ENCODE results near the gene GATA5.
A peak's percentile ranks its signal among the peaks of the same experiment; 100 is the strongest.
"Not testable (repeated sequence)": the region's sequence is repeated elsewhere in the genome, so short reads cannot be mapped to it uniquely, and the experiment has no call there.

The GATA5 gene

GRCh38 chr20:62504323-62504722 lies 28.5 kb upstream of the GATA5 start:
- no peak for DNase-seq (ENCODE audit: low read depth)

- no peak for DNase-seq (ENCODE audit: low read depth)
Observed at GRCh38 chr20:62503401-62504178, 27.8 kb upstream of the GATA5 start.

GRCh38 chr20:62502496-62503095 lies 26.8 kb upstream of the GATA5 start:
- DNase-seq (ENCODE audit: low read depth) = no peak

GRCh38 chr20:62501801-62502495 lies 26.2 kb upstream of the GATA5 start:
- DNase-seq (ENCODE audit: low read depth) = no peak

GRCh38 chr20:62500237-62500864 lies 24.6 kb upstream of the GATA5 start:
- DNase-seq (ENCODE audit: low read depth) = peak; percentile 54

GRCh38 chr20:62499758-62500236 lies 24.0 kb upstream of the GATA5 start:
- no peak for DNase-seq (ENCODE audit: low read depth)

- no peak for DNase-seq (ENCODE audit: low read depth)
Observed at GRCh38 chr20:62498874-62499273, 23.1 kb upstream of the GATA5 start.

- DNase-seq (ENCODE audit: low read depth) = no peak
Observed at GRCh38 chr20:62496568-62497218, 20.9 kb upstream of the GATA5 start.

GRCh38 chr20:62495749-62496567 lies 20.2 kb upstream of the GATA5 start:
- no peak for DNase-seq (ENCODE audit: low read depth)

GRCh38 chr20:62494980-62495748 lies 19.4 kb upstream of the GATA5 start:
- no peak for DNase-seq (ENCODE audit: low read depth)

- no peak for DNase-seq (ENCODE audit: low read depth)
Observed at GRCh38 chr20:62494537-62494936, 18.7 kb upstream of the GATA5 start.

- DNase-seq (ENCODE audit: low read depth) = no peak
Observed at GRCh38 chr20:62493886-62494285, 18.1 kb upstream of the GATA5 start.

GRCh38 chr20:62493253-62493885 lies 17.6 kb upstream of the GATA5 start:
- DNase-seq (ENCODE audit: low read depth) = no peak

GRCh38 chr20:62492711-62493110 lies 16.9 kb upstream of the GATA5 start:
- no peak for DNase-seq (ENCODE audit: low read depth)

- DNase-seq (ENCODE audit: low read depth) = not testable (repeated sequence)
Observed at GRCh38 chr20:62490783-62491182, 15.0 kb upstream of the GATA5 start.

- DNase-seq (ENCODE audit: low read depth) = no peak
Observed at GRCh38 chr20:62489932-62490263, 14.1 kb upstream of the GATA5 start.

GRCh38 chr20:62489186-62489931 lies 13.6 kb upstream of the GATA5 start:
- DNase-seq (ENCODE audit: low read depth) = peak; percentile 45

- DNase-seq (ENCODE audit: low read depth) = no peak
Observed at GRCh38 chr20:62488470-62488869, 12.7 kb upstream of the GATA5 start.
